CD4-positive, alpha-beta T cell treated with Interleukin-15 for 4 hours (primary cell): ENCODE results near the gene THEMIS.
A peak's percentile ranks its signal among the peaks of the same experiment; 100 is the strongest.
"Not testable (repeated sequence)": the region's sequence is repeated elsewhere in the genome, so short reads cannot be mapped to it uniquely, and the experiment has no call there.

Experiments used
- DNase-seq: peaks from one replicate; pipeline ENCODE4 v3.0.0-alpha.2; 2020; ENCODE audit warnings: low spot score

Gene THEMIS

GRCh38 chr6:127912914-127913313 is 12.1 kb upstream of the THEMIS start:
- DNase-seq: no peak

- peak; percentile 41 for DNase-seq
Measured at GRCh38 chr6:127907960-127908640, 7.2 kb upstream of the THEMIS start.

DNA sequence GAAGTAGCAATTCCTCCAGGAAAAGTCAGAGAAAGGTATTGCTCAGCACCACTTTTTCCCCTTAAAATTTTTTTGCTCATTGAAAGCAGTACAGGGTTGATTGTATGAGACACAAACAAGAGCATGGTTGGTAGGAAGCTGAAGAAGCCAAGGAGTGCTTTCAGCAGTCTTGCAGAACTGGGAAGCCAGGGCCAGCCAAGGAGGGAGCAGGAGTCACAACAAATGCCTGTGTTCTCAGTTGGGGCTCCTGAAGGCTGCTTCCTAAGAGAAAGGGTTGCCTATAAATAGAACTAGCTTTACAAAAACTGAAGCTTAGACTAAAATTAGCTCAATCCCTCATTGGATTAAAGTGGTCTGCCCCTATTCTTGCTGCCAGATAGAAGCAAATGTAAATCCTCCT is 3.3 kb upstream of the THEMIS start:
- DNase-seq: no peak

GRCh38 chr6:127902933-127903332 is 2.1 kb upstream of the THEMIS start:
- peak; percentile 50 for DNase-seq

DNA sequence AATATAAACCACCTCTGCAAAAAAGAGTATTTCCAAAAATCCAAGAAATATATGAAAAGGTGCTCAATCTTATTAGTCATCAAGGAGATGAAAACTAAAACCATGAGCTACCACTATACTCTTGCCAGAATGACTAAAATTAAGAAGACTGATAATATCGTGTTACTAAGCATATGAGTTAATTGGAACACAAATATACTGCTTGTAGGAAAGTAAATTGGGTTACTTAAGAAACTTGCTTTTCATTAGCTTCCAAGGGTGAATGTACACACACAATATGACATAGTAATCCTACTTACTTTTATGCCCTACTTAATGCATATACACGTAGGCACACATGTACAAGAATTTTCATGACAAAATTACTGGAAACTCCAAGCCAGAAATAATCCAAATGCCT is 3.4 kb downstream of the THEMIS start:
- no peak for DNase-seq

DNA sequence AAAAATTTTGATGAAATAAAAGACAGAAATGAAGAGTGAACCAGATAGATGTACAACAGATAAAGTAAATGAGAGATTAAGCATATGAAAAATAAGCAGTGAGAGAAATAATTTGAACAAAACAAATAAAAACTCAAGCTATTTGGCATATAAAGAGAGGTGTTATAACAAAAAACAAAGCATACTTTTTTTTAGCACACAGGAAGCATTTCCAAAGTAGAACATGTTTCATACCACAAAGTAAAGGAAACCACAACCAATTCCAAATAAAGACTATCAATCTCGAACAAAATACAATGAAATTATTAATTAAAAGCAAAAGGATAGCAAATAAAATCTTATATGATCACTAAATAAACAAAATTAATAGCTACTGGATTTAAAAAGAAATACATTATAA is 6.8 kb downstream of the THEMIS start:
- no peak for DNase-seq

- no peak for DNase-seq
Measured at GRCh38 chr6:127893541-127893940, 7.3 kb downstream of the THEMIS start.

DNA sequence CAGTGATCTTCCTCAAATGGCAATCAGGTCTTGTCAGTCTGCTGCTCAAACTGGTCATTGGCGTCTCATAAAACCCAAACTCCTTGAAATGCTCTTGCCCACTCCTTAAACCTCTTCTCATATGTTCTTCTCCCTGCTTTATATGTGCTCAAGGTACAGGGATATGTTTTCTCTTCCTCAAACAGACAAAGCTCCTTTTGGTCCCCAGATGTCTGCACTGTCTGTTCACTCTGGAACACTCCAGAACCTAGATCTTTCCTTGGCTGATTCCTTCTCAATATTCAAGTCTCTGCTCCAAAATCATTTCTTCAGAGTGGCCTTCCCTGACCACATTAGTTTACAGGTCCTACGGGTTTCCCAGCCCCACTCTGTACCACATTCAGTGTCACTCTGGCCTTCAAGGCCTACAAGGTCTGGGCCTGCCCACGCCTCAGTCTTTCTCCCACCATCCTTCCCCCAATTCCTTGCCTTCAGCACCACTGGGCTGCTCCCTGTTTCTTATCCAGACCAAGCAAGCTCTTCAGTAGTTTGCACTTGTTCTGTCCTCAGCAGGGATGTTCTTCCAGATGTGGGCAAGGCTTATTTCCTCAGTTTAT is 9.0 kb downstream of the THEMIS start:
- no peak for DNase-seq

DNA sequence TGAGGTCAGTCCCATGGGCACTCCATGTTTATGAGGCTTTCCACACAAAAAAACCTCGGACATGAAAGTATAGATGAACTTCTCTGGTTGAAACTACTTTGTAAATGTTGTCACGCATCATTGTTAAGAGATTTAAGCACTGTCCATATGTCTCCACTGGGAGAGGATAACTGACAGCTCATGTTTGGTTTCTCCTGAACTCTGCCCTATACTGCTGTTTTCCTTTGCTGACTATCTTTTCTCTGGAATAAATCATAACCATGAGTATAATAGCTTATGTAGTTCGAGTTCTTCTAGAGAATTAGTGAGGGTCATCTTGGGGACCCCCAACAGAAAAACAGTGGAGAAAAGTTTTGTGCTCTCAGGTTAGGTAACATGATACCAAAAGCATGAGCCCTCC is 14.3 kb downstream of the THEMIS start:
- DNase-seq: no peak

- DNase-seq: no peak
Measured at GRCh38 chr6:127884134-127884533, 16.7 kb downstream of the THEMIS start.

GRCh38 chr6:127881949-127882348 is 18.9 kb downstream of the THEMIS start:
- DNase-seq: not testable (repeated sequence)

DNA sequence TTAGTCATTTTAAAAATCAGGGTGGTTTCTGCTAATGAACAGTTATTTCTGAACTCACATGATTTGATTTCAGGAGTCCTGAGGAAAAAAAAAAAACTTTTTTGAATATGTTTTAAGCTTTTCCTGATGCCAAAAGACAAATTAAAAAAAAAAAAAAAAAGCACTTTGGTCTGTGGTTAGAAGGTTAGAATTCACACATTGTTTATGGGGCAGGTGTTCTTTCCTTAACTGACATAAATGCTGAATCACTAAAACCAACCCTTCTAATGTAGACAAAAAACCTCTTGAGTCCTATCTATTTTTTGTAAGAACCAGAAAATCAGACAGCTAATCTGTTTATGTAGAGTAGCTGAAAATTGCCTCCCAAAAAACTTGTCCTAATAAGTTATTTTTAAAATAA is 20.4 kb downstream of the THEMIS start:
- peak; percentile 45 for DNase-seq

DNA sequence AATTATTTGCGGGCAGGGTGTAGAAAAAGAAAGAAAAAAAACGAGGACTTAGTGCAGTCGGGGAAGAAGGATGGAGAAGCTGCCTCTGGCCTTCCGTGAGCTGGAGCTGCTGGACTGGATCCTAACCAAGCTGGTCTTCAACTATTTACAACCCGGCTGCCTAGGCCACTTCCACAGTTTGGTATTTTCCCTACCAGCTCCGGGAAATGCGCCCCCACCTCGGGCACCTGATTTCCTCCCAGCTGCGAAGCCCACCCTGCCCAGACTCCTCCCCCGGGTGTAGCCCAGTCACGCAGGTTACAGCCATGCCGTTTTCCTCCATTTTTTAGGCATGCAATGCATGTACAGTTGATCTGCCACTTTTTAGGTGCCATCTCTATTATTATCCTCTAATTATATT is 21.2 kb downstream of the THEMIS start:
- DNase-seq: no peak

DNA sequence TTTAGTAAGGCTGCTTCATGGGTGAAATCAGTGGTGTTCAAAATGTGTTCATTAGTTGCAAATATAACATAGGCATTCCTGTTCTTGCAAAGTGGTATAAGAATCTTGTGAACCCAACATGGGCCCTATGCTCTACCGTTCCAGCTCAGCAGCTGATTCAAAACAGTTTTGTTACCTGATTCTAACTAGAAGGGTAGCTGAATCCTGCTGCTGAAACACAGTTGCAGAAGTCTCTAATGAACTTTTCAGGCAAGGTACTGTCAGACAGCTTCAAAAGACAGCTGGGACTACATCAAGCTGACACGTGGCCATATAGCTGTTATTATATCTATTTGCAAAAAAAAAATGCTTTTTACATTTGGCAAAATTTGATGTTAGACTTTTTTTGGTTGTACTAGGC is 22.7 kb downstream of the THEMIS start:
- no peak for DNase-seq

DNA sequence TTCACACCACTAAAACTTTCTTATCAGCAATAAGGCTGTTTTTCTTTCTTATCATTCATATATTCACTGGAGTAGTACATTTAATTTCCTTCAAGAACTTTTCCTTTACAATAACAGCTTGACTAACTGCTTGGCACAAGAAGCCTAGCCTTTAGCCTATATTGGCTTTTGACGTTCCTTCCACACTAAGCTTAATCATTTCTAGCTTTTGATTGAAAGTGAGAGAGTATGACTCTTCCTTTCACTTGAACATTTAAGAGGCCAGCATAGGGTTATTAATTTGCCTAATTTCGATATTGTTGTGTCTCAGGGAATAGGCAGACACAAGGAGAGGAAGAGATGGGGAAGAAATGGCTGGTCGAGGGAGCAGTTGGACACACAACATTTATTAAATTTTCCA is 23.6 kb downstream of the THEMIS start:
- DNase-seq: no peak

GRCh38 chr6:127869772-127870404 is 31.0 kb downstream of the THEMIS start:
- no peak for DNase-seq

DNA sequence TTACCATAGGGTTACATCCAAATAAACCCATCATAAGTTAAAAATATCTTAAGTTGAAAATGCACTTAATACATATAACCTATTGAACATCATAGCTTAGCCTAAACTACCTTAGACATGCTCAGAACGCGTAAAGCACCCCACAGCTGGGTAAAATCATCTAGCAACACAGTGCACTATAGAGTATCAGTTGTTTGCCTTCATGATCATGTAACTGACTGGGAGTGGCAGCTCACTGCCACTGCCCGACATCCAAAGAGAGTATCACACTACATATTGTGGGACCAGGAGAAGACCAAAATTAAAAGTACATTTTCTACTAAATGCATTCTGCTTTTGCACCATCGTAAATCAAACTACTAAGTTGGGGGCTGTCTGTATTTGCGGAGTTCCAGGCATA is 31.7 kb downstream of the THEMIS start:
- no peak for DNase-seq

GRCh38 chr6:127868338-127868737 is 32.5 kb downstream of the THEMIS start:
- no peak for DNase-seq

DNA sequence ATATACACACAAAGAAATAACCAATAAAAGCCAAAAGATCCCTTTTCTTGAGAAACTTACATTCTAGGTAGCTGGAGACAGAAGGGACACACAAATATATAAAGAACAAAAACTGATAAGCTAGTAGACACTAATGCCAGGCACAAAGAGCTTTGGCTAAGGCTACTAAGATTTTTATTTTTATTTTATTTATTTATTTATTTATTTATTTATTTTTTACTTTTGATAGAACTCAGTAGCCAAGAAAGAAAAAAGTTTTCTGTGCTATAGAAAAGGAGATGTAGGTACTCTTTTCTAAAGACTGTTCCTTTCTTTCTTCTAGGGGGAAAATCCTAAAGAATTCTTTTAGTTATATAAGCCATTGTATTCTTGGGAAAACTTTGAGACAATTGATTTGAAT is 34.1 kb downstream of the THEMIS start:
- DNase-seq: no peak

DNA sequence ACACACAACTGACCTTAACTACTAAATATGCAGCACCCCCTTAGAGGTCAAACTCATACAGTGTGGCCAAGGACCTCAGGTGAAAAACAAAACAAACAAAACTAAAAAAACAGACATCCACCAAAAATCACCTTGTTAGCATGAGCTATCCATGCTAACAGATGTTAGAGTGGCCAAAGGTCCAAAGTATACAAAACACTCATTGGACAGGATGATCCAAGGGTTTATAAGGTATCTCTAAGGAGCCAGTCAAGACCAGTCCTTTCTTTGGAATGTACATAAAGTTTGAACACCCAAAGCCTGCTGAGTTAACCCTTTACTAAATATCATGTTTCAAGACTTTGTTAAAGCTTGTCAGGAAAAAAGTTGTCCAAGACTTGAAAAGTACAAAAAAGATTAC is 35.8 kb downstream of the THEMIS start:
- no peak for DNase-seq

GRCh38 chr6:127864701-127865100 is 36.2 kb downstream of the THEMIS start:
- DNase-seq: no peak

DNA sequence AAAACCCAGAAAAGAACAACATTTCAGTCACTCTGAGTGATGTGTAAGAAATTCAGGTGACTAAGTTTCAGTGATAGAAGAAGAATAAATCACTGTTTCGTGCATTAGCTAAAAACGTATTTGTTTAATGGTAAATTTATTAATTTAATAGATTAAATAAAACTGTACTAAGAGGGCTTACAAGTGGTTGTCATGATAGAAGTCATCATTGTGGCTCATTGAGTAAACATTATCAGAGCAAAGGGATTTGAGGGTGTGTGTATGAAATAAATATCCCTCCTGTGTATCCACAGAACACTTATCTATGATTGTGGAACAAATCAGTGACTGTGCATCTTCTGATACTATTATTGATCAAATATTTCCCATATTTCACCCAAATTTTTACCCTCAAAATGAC is 40.1 kb downstream of the THEMIS start:
- no peak for DNase-seq

DNA sequence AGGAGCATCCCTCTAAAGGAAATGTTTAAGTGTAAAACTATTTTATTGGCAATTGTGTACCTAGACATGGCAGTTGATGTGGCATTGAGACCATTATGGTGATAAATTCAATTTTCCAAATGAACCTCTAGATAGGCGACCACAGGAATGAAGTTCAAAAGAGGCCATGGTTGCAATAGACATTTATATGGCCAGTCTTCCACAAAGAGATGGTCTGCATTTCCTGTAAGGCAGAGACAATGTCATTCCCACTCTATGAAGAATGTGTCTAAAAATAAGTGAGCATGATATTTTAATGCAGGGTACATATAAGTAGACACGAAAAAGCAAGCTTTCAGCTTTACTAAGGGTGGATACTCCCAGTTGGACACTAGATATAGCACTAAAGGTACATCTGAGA is 40.9 kb downstream of the THEMIS start:
- no peak for DNase-seq
